ENCODE results near the gene EHD4. TPM values are rescaled to one million over a fixed set of nuclear protein-coding genes. Genes with fewer than 3 reads are reported as not detected.

Gene EHD4
- total RNA-seq, 1 donor from 2014 or later = 21.1 TPM

DNA sequence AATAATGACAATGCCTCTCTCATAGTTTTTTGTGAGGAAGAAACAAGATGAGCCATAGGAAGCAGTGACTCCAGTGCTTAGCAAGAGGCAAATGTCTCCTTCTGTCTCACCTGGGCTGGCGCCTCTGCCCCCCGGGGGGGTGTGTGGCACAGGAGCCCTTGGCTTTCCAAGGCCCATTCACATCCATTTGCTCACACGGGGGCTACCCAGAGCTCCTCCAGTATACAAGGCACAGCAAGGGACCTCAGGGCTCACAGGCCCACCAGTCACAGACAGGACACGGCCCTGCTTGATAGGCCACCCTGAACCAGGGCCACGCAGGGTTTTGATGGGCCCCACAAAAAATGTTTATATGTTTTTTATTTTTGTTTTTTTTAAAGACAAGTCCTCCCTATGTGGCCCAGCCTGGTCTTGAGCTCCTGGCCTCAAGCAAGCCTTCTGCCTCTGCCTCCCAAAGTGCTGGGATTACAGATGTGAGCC is 21.9 kb upstream of the EHD4 start:
- no peak for FAIRE-seq
- DNase-seq (ENCODE audit: low read depth) = no peak
- TF ChIP-seq, protein P1, sequence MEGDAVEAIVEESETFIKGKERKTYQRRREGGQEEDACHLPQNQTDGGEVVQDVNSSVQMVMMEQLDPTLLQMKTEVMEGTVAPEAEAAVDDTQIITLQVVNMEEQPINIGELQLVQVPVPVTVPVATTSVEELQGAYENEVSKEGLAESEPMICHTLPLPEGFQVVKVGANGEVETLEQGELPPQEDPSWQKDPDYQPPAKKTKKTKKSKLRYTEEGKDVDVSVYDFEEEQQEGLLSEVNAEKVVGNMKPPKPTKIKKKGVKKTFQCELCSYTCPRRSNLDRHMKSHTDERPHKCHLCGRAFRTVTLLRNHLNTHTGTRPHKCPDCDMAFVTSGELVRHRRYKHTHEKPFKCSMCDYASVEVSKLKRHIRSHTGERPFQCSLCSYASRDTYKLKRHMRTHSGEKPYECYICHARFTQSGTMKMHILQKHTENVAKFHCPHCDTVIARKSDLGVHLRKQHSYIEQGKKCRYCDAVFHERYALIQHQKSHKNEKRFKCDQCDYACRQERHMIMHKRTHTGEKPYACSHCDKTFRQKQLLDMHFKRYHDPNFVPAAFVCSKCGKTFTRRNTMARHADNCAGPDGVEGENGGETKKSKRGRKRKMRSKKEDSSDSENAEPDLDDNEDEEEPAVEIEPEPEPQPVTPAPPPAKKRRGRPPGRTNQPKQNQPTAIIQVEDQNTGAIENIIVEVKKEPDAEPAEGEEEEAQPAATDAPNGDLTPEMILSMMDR (IDR thresholded peaks at IDR 0.05; ENCODE audit: insufficient read depth, low read length, severe bottlenecking) = no peak
- no peaks in the 10 kb centered on the region for H3K36me3 ChIP-seq (ENCODE audit: control insufficient read depth, insufficient read depth, low read length)
- no peaks in the 10 kb centered on the region for H3K27me3 ChIP-seq (ENCODE audit: control insufficient read depth, insufficient read depth, low read length)
- no peak overlapping the region for H3K4me3 ChIP-seq (ENCODE audit: low read depth, low read length)

DNA sequence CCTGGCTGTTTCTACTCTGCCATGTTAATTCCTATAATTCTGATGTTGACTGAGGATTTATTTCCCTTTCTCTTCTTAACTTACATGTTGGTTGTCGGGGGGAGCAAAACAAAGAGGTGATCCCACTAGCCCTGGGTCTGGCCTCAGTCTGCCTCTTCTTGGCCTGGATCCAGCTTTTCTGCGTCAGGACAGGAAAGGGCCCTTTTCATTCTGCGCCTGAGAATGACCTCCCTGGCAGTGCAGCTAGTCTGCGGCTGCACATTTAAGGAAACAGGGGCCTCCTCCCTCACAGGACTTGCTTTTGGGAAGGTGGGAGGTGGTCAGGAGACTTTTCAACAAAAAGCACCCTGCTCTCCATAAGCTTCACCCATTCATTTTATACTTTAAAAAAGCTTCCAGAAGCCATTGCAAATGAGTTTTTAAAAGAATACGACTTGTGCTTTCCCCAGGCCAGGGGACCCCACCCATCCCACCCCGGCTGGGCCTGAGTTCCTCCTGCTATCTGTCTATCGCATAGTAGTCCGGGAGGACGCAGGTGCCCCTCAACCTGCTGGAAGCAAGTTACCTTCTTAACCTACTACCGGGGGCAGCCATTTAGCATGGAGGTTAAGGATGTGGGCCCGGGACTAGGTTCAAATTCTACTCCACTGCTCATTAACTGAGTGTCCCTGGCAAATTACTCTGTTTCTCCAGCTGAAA is 21.3 kb upstream of the EHD4 start:
- Histone ChIP-seq H3K4me3 (ENCODE audit: low read depth, low read length) (no peak overlapping the region), H3K36me3 (ENCODE audit: control insufficient read depth, insufficient read depth, low read length) (no peaks in the 10 kb centered on the region), H3K27me3 (ENCODE audit: control insufficient read depth, insufficient read depth, low read length) (no peaks in the 10 kb centered on the region)
- FAIRE-seq (peak; percentile 55), DNase-seq (ENCODE audit: low read depth) (peak; percentile 23)
- TF ChIP-seq, protein P1 (IDR thresholded peaks at IDR 0.05; ENCODE audit: insufficient read depth, low read length, severe bottlenecking) = no peak

DNA sequence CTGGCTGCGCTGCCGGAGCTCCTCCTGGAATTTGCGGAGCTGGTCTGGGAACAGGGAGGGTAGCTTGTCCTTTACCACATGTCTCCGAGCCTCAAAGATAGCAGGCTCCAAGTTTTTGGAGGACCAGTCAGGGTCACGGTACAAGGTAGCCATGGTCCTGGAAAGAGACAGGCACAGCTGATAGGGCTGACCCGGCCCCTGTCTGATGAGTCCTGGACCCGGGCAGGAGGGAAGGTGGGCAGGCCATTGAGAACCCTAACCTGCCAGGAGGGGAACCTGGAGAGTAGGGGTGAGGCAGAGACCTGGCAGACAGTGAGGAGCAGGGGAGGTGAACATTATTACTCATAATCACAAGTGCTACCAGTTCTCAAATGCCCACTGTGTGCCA is 20.4 kb upstream of the EHD4 start:
- no peak for FAIRE-seq
- no peaks in the 10 kb centered on the region for H3K36me3 ChIP-seq (ENCODE audit: control insufficient read depth, insufficient read depth, low read length)
- H3K27me3 ChIP-seq (ENCODE audit: control insufficient read depth, insufficient read depth, low read length) = no peaks in the 10 kb centered on the region
- no peak overlapping the region for H3K4me3 ChIP-seq (ENCODE audit: low read depth, low read length)
- TF ChIP-seq, protein P1 (IDR thresholded peaks at IDR 0.05; ENCODE audit: insufficient read depth, low read length, severe bottlenecking) = no peak
- peak; percentile 13 for DNase-seq (ENCODE audit: low read depth)

GRCh38 chr15:41992151-41992802 is 19.9 kb upstream of the EHD4 start:
- FAIRE-seq (no peak), DNase-seq (ENCODE audit: low read depth) (no peak)
- TF ChIP-seq, protein P1 (IDR thresholded peaks at IDR 0.05; ENCODE audit: insufficient read depth, low read length, severe bottlenecking) = no peak
- H3K36me3 ChIP-seq (ENCODE audit: control insufficient read depth, insufficient read depth, low read length) = no peaks in the 10 kb centered on the region
- H3K27me3 ChIP-seq (ENCODE audit: control insufficient read depth, insufficient read depth, low read length) = no peaks in the 10 kb centered on the region
- no peak overlapping the region for H3K4me3 ChIP-seq (ENCODE audit: low read depth, low read length)

DNA sequence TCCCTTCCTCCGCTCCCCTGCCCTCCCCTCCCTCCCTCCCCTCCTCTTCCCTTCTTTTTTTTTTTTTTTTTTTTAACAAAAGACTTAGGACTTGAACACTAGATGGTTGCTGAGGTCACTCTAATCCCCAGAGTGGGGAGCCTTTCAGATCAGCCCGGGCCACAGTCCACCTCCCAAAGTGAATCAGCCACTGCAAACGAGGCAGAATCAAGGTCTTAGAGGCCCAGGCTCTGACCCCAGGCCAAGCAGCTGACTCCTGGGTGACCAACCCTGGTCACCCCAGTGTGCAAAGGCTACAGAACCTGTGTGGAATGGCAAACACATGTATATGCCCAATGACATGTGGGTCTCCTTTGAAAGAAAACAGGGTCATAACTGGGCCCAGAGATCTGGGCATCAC is 18.3 kb upstream of the EHD4 start:
- no peak for DNase-seq (ENCODE audit: low read depth)
- FAIRE-seq = no peak
- H3K36me3 ChIP-seq (ENCODE audit: control insufficient read depth, insufficient read depth, low read length) = no peaks in the 10 kb centered on the region
- TF ChIP-seq, protein P1 (IDR thresholded peaks at IDR 0.05; ENCODE audit: insufficient read depth, low read length, severe bottlenecking) = no peak
- no peaks in the 10 kb centered on the region for H3K27me3 ChIP-seq (ENCODE audit: control insufficient read depth, insufficient read depth, low read length)
- no peak overlapping the region for H3K4me3 ChIP-seq (ENCODE audit: low read depth, low read length)
